ENCODE data around the gene PSEN1.

The PSEN1 gene

GRCh38 chr14:73236752-73237218 lies 100.5 kb downstream of the PSEN1 start:
- H3K4me3 ChIP-seq (ENCODE audit: low read length in 2 of 2): peak overlapping the region in 1 of 2 donors; percentile 86
- no peak overlapping the region for H3K4ac ChIP-seq (ENCODE audit: low read length)
- no peak overlapping the region for H4K8ac ChIP-seq (ENCODE audit: low read depth, low read length)
- H2AFZ ChIP-seq (ENCODE audit: low read length): no peak overlapping the region
- H3K14ac ChIP-seq (ENCODE audit: low read length): no peak overlapping the region
- H4K91ac ChIP-seq (ENCODE audit: low read depth, low read length, poor library complexity): no peak overlapping the region
- peak overlapping the region; percentile 82 for H2AK5ac ChIP-seq (ENCODE audit: low read depth, low read length)
- H3K79me1 ChIP-seq (ENCODE audit: low read depth, low read length): peaks cover 6% of the 10 kb centered on the region
- peak overlapping the region; percentile 46 for H3K9ac ChIP-seq (ENCODE audit: low read depth, low read length, poor library complexity)
- DNase-seq (ENCODE audit: low spot score): no peak
- peaks cover 0 to 4% of the 10 kb centered on the region in 2 donors for H3K36me3 ChIP-seq (replicated peaks in 1 of 2; ENCODE audit: control insufficient read depth in 2 of 2, insufficient read depth in 2 of 2, low read length in 2 of 2)
- H3K27me3 ChIP-seq (ENCODE audit: control insufficient read depth in 3 of 3, insufficient read depth in 3 of 3, low read depth in 1 of 3, low read length in 3 of 3): peaks cover 0 to 45% (median 7%) of the 10 kb centered on the region in 3 experiments
- H3K9me3 ChIP-seq (replicated peaks in 1 of 2; ENCODE audit: control insufficient read depth in 2 of 2, insufficient read depth in 1 of 2, low read depth in 1 of 2, low read length in 2 of 2): no peaks in the 10 kb centered on the region
- peaks cover 39 to 46% of the 10 kb centered on the region in 2 donors for H3K4me1 ChIP-seq (ENCODE audit: control insufficient read depth in 2 of 2, insufficient read depth in 1 of 2, low read depth in 1 of 2, low read length in 2 of 2)
- no peak overlapping the region for H2BK5ac ChIP-seq (ENCODE audit: low read length)
- peak overlapping the region; percentile 24 for H2BK120ac ChIP-seq (ENCODE audit: low read depth, low read length)
- WGBS, 2 donors (ENCODE audit: extremely low coverage in 2 of 2, insufficient read length in 2 of 2, insufficient replicate concordance in 1 of 2): no CpG with 5 or more reads among the region's 7 CpGs
- peak overlapping the region; percentile 67 for H3K23ac ChIP-seq (ENCODE audit: low read depth, low read length, poor library complexity)
- peak overlapping the region; percentile 4 for H2BK12ac ChIP-seq (ENCODE audit: low read length)
- no peak overlapping the region for H3K27ac ChIP-seq (replicated peaks; ENCODE audit: low read length)
- H3K18ac ChIP-seq (ENCODE audit: low read length): peak overlapping the region; percentile 49
- no peak overlapping the region for H2BK15ac ChIP-seq (ENCODE audit: low read length)
- H3K4me2 ChIP-seq (ENCODE audit: insufficient read depth, low read length, poor library complexity, severe bottlenecking): peak overlapping the region; percentile 90

DNA sequence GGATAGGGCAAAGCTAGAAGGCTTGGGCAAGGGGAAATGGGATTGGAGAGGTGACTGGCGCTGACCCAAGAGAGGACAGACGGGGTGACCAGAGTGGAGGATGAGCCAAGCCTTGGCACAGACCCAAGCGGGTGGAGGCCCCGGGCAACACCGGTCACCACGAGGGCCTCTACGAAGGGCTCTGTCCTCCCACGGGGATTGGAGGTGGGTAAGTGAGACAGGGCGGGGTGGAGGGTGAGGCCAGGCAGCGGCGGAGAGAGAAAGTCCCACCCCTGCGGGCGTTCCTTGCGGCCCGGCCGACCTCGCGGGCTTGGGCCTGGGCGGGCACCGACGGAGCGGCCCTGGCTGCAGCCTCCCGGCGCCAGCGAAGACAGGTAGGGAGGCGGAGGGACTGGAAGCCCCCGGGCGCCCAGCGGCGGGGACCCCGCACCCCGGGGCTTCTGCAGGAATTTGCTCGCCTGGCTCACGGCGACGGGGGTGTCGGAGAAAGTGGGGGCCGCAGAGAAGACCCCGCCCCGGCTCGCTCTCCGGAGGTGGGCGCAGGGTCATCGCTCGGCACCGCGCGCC lies 101.0 kb downstream of the PSEN1 start, which contains the start of gene PAPLN:
TSS of gene PAPLN (plus strand) at position 288 of the 567 bp plus-strand sequence. CDS start 2,273 bp downstream, outside the sequence.
- peak within 1 kb of the TSS; percentile 85 for H3K9ac ChIP-seq (ENCODE audit: low read depth, low read length, poor library complexity)
- peaks cover 41 to 42% of the 10 kb centered on the region in 2 donors for H3K4me1 ChIP-seq (ENCODE audit: control insufficient read depth in 2 of 2, insufficient read depth in 1 of 2, low read depth in 1 of 2, low read length in 2 of 2)
- peaks cover 6% of the 10 kb centered on the region for H3K79me1 ChIP-seq (ENCODE audit: low read depth, low read length)
- peak within 1 kb of the TSS; percentile 37 to 86 for H3K4me3 ChIP-seq (ENCODE audit: low read length in 2 of 2)
- H2AK5ac ChIP-seq (ENCODE audit: low read depth, low read length): peak within 1 kb of the TSS; percentile 82
- peak within 1 kb of the TSS; percentile 80 for H2BK15ac ChIP-seq (ENCODE audit: low read length)
- no peak within 1 kb of the TSS for H2BK5ac ChIP-seq (ENCODE audit: low read length)
- H3K9me3 ChIP-seq (replicated peaks in 1 of 2; ENCODE audit: control insufficient read depth in 2 of 2, insufficient read depth in 1 of 2, low read depth in 1 of 2, low read length in 2 of 2): no peaks in the 10 kb centered on the region
- H3K14ac ChIP-seq (ENCODE audit: low read length): no peak within 1 kb of the TSS
- H2AFZ ChIP-seq (ENCODE audit: low read length): peak within 1 kb of the TSS; percentile 90
- no CpG with 5 or more reads among the region's 48 CpGs for WGBS, 2 donors (ENCODE audit: extremely low coverage in 2 of 2, insufficient read length in 2 of 2, insufficient replicate concordance in 1 of 2)
- peak within 1 kb of the TSS; percentile 10 for H3K4ac ChIP-seq (ENCODE audit: low read length)
- peak within 1 kb of the TSS; percentile 90 for H3K4me2 ChIP-seq (ENCODE audit: insufficient read depth, low read length, poor library complexity, severe bottlenecking)
- no peak within 1 kb of the TSS for H4K91ac ChIP-seq (ENCODE audit: low read depth, low read length, poor library complexity)
- H4K8ac ChIP-seq (ENCODE audit: low read depth, low read length): no peak within 1 kb of the TSS
- H3K27ac ChIP-seq (replicated peaks; ENCODE audit: low read length): peak within 1 kb of the TSS; percentile 88
- peaks cover 0 to 4% of the 10 kb centered on the region in 2 donors for H3K36me3 ChIP-seq (replicated peaks in 1 of 2; ENCODE audit: control insufficient read depth in 2 of 2, insufficient read depth in 2 of 2, low read length in 2 of 2)
- peaks cover 0 to 48% (median 7%) of the 10 kb centered on the region in 3 experiments for H3K27me3 ChIP-seq (ENCODE audit: control insufficient read depth in 3 of 3, insufficient read depth in 3 of 3, low read depth in 1 of 3, low read length in 3 of 3)
- DNase-seq (ENCODE audit: low spot score): no peak
- peak within 1 kb of the TSS; percentile 67 for H3K23ac ChIP-seq (ENCODE audit: low read depth, low read length, poor library complexity)
- H3K18ac ChIP-seq (ENCODE audit: low read length): peak within 1 kb of the TSS; percentile 49
- H2BK120ac ChIP-seq (ENCODE audit: low read depth, low read length): peak within 1 kb of the TSS; percentile 82
- H2BK12ac ChIP-seq (ENCODE audit: low read length): peak within 1 kb of the TSS; percentile 4

DNA sequence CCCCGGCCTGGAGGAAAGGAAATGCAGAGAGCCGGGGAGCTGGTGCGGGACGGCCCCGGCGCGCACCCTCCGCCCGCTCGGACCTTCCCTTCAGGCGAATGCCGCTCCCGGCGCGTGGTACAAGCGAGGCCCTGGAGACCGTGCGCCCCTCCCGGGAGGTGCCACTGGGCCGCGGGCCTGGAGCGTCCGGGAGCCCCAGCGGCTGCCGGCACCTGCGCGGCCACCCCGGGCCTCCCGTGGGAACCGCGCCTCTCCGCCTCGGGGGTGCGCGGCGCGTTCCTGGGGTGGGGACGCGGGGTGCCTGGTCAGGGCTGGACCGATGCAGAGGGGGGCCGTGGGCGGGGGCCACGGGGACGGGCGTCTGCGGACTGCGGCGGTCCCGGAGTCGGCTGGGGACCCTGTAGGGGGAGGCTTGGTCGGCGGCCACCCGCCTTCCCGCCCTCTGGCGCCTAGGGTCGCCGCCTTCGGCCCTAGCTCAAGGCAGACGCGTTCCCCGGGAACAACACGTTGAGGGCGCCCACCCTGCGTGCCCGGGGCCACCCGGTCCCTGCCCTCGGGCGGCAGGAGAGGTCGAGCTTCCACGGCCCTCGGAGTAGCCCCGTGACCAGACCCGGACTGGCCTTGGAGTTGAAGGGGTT lies 101.6 kb downstream of the PSEN1 start:
- Histone ChIP-seq H3K4me3 (ENCODE audit: low read length in 2 of 2) (peak overlapping the region; percentile 37 to 86), H3K23ac (ENCODE audit: low read depth, low read length, poor library complexity) (peak overlapping the region; percentile 21), H3K18ac (ENCODE audit: low read length) (peak overlapping the region; percentile 49), H3K79me1 (ENCODE audit: low read depth, low read length) (peaks cover 6% of the 10 kb centered on the region), H2BK12ac (ENCODE audit: low read length) (no peak overlapping the region), H4K91ac (ENCODE audit: low read depth, low read length, poor library complexity) (no peak overlapping the region), H3K27me3 (ENCODE audit: control insufficient read depth in 3 of 3, insufficient read depth in 3 of 3, low read depth in 1 of 3, low read length in 3 of 3) (peaks cover 0 to 48% (median 7%) of the 10 kb centered on the region in 3 experiments), H2BK15ac (ENCODE audit: low read length) (peak overlapping the region; percentile 80), H3K27ac (replicated peaks; ENCODE audit: low read length) (no peak overlapping the region), H3K4me2 (ENCODE audit: insufficient read depth, low read length, poor library complexity, severe bottlenecking) (peak overlapping the region; percentile 90), H2AK5ac (ENCODE audit: low read depth, low read length) (no peak overlapping the region), H3K4ac (ENCODE audit: low read length) (peak overlapping the region; percentile 8), H3K9ac (ENCODE audit: low read depth, low read length, poor library complexity) (peak overlapping the region; percentile 85), H2BK120ac (ENCODE audit: low read depth, low read length) (peak overlapping the region; percentile 82), H3K36me3 (replicated peaks in 1 of 2; ENCODE audit: control insufficient read depth in 2 of 2, insufficient read depth in 2 of 2, low read length in 2 of 2) (peaks cover 0 to 4% of the 10 kb centered on the region in 2 donors), H2AFZ (ENCODE audit: low read length) (peak overlapping the region; percentile 90), H3K9me3 (replicated peaks in 1 of 2; ENCODE audit: control insufficient read depth in 2 of 2, insufficient read depth in 1 of 2, low read depth in 1 of 2, low read length in 2 of 2) (no peaks in the 10 kb centered on the region), H4K8ac (ENCODE audit: low read depth, low read length) (no peak overlapping the region), H3K4me1 (ENCODE audit: control insufficient read depth in 2 of 2, insufficient read depth in 1 of 2, low read depth in 1 of 2, low read length in 2 of 2) (peaks cover 38 to 40% of the 10 kb centered on the region in 2 donors), H3K14ac (ENCODE audit: low read length) (no peak overlapping the region), H2BK5ac (ENCODE audit: low read length) (no peak overlapping the region)
- WGBS, 2 donors (ENCODE audit: extremely low coverage in 2 of 2, insufficient read length in 2 of 2, insufficient replicate concordance in 1 of 2): no CpG with 5 or more reads among the region's 73 CpGs
- no peak for DNase-seq (ENCODE audit: low spot score)

DNA sequence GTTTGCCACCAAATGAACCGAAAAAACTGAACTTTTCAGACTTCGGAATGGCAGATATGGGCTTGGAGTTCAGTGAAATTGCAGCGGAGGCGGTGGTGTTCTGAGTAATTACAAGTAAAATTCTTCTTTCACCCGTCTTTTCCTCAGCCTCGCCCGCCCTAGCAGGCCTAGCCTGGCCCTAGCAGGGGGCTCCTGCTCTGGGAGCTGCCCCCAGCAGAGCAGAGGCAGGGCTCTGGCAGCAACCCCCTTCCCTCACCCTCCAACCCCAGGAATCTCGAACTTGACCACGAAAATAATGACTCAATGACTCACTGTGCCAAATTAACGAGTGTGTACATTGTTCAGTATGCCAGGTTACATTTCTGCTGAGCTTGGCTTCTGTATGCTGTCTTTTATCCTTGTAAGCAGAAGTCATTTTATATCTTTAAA lies 102.1 kb downstream of the PSEN1 start:
- no peak overlapping the region for H3K4ac ChIP-seq (ENCODE audit: low read length)
- peaks cover 6% of the 10 kb centered on the region for H3K79me1 ChIP-seq (ENCODE audit: low read depth, low read length)
- H3K27ac ChIP-seq (replicated peaks; ENCODE audit: low read length): no peak overlapping the region
- H3K14ac ChIP-seq (ENCODE audit: low read length): no peak overlapping the region
- WGBS, 2 donors (ENCODE audit: extremely low coverage in 2 of 2, insufficient read length in 2 of 2, insufficient replicate concordance in 1 of 2): no CpG with 5 or more reads among the region's 10 CpGs
- H2AK5ac ChIP-seq (ENCODE audit: low read depth, low read length): no peak overlapping the region
- H3K23ac ChIP-seq (ENCODE audit: low read depth, low read length, poor library complexity): no peak overlapping the region
- H3K27me3 ChIP-seq (ENCODE audit: control insufficient read depth in 3 of 3, insufficient read depth in 3 of 3, low read depth in 1 of 3, low read length in 3 of 3): peaks cover 0 to 51% (median 7%) of the 10 kb centered on the region in 3 experiments
- no peaks in the 10 kb centered on the region for H3K9me3 ChIP-seq (replicated peaks in 1 of 2; ENCODE audit: control insufficient read depth in 2 of 2, insufficient read depth in 1 of 2, low read depth in 1 of 2, low read length in 2 of 2)
- no peak overlapping the region for H4K8ac ChIP-seq (ENCODE audit: low read depth, low read length)
- H3K36me3 ChIP-seq (replicated peaks in 1 of 2; ENCODE audit: control insufficient read depth in 2 of 2, insufficient read depth in 2 of 2, low read length in 2 of 2): peaks cover 0 to 4% of the 10 kb centered on the region in 2 donors
- H3K9ac ChIP-seq (ENCODE audit: low read depth, low read length, poor library complexity): peak overlapping the region; percentile 85
- peak overlapping the region; percentile 81 for H3K18ac ChIP-seq (ENCODE audit: low read length)
- no peak overlapping the region for H2BK5ac ChIP-seq (ENCODE audit: low read length)
- H2BK12ac ChIP-seq (ENCODE audit: low read length): no peak overlapping the region
- peak overlapping the region; percentile 90 for H3K4me2 ChIP-seq (ENCODE audit: insufficient read depth, low read length, poor library complexity, severe bottlenecking)
- peak overlapping the region; percentile 90 for H2AFZ ChIP-seq (ENCODE audit: low read length)
- no peak for DNase-seq (ENCODE audit: low spot score)
- peaks cover 35 to 40% of the 10 kb centered on the region in 2 donors for H3K4me1 ChIP-seq (ENCODE audit: control insufficient read depth in 2 of 2, insufficient read depth in 1 of 2, low read depth in 1 of 2, low read length in 2 of 2)
- H4K91ac ChIP-seq (ENCODE audit: low read depth, low read length, poor library complexity): no peak overlapping the region
- H2BK15ac ChIP-seq (ENCODE audit: low read length): peak overlapping the region; percentile 80
- H3K4me3 ChIP-seq (ENCODE audit: low read length in 2 of 2): peak overlapping the region; percentile 37 to 86
- H2BK120ac ChIP-seq (ENCODE audit: low read depth, low read length): no peak overlapping the region
